CD4-positive, alpha-beta T cell treated with Interleukin-15 for 1 hour (primary cell): ENCODE measurements around the gene ECD.

Experiments used
- DNase-seq: peaks from one replicate; pipeline ENCODE4 v3.0.0-alpha.2; 2020

The ECD gene

DNA sequence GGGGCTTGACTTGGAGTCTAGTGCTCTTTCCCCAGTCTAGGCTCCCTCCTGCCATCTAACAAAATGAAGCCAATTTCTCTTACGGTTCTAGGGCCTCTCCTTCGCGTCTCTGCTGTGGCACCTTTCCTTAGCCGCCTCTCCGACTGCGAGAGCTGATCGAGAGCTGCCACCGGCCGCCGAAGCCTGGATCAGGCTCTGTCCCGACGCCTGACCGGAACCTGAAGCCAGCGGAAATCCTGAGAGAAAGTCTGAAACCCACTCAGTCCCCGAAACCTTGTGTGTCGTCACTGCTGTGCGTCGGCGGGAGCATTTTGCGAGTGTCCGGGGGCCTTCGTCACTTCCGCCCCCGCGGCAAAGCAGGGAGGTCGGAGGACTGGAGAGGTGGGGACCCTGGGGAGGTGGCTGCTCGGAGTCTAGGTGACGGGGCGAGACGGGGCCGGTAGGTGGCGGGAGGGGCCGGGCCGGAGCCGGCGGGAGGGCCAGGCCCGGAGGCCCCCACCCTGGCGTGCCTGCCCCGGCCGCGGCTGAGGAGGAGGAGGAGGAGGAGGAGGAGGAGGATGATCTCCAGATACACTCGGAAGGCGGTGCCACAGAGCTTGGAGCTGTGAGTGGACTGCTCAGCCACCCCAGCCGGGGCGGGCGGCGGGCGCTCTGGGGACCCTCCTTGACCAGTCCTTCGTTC is at the start of gene ECD, which contains the start of gene FAM149B1:
TSS of gene ECD (minus strand) at position 226 of the 682 bp plus-strand sequence. CDS start 4,071 bp downstream, outside the sequence.
TSS of gene FAM149B1 (plus strand) at position 337 of the 682 bp plus-strand sequence. CDS start at position 558, 221 bp downstream.
- peak; percentile 92 for DNase-seq

DNA sequence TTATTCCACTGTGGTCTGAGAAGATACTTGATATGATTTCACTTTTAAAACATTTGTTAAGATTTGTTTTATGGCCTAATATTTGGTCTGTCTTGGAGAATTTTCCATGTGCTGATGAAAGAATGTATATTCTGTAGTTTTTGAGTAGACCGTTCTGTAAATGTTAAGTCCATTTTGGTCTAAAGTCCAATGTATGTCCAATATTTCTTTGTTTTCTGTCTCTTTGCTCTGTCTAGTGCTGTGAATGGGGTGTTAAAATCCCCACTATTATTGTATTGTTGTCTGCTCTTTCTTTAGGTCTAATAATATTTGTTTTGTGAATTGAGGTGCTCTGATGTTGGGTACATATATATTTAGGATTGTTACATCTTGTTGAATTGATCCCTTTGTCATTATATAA is 47.9 kb upstream of the ECD start:
- no peak for DNase-seq

DNA sequence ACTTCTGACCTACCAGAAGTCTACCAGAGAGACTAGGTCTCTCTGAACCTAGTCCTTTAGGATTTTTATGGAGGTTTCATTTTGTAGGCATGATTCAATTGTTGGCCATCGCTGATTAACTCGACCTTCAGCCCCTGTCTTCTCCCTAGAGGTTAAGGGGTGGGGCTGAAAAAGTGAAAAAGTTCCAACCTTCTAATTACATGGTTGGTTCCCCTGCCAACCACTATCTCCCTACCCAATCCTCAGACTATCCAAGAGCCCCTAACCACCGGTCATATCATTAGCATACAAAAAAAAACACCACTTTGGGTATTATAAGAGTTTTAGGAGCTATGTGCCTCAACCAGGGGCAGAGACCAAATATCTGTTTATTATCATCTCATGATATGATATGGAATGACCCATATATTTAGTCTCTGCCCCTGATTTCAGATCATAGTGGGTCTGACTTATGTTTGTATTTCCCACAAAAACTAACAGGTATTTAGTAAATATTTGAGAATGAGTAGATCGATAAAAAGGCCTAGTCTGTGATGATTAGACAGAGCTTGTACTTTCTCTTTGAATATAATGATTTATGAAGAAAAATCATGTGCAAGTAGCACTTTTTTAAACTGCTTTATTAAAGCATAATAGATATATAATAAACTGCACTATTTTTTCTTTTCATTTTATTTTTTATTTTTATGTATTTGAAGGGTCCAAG is 43.5 kb upstream of the ECD start:
- no peak for DNase-seq

DNA sequence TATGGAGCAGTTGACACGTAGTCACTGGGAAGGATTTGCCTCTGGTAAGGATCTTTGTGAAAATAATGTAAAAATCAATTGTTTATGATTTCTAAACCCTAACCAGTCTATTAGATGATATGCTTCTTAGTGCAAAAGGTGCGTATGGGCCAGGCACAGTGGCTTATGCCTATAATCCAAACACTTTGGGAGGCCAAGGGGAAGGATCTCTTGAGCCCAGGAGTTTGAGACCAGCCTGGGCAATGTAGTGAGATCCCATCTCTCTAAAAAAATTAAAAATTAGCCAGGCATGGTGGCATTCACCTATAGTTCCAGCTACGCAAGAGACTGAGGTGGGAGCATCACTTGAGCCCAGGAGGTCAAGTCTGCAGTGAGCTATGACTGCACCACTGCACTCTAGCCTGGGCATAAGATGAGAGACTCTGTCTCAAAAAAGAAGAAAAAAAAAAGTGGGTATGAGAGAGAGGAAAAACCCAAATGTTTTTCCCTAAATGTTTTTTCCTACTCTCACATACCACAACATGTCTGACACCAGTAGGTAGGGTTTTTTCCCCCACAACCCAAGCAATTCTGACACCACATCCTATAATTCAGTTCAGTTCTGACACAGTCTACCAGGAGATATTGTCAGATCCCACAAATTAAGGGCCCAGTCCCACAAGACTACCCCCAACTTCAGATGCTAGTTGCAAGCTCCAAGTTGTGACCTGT is 42.7 kb upstream of the ECD start:
- DNase-seq: no peak

DNA sequence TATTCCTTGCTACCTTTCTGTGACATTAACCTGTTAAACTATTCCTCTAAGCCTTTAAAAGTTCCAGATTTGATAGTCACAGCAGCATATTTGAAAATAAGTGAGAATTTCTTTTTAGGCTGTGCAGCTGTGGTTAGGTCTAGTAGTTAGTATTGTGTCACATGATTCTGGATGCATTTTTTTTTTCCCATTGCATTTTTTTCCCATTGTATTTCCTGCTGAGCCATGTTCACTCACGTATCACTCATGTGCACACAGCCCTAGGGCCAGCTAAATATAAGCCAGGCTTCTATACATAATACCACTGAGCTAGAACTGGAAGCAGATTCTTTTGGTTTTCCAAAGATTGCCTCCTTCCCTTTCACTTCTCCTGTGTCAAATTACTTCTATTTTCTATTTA is 41.9 kb upstream of the ECD start:
- no peak for DNase-seq

DNA sequence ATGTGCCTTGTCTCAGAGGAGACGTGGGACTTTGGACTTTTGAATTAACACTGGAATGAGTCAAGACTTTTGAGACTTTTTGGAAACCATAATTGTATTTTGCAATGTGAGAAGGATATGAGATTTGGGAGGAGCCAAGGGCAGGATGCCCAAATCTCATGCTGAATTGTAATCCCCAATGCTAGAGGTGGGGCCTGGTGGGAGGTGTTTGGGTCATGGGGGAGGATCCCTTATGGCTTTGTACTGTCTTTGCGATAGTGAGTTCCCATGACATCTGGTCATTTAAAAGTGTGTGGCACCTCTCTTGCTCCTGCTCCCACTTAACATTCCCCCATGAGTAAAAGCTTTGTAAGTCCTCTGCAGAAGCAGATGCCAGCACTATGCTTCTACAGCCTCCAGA is 40.1 kb upstream of the ECD start:
- DNase-seq: no peak

DNA sequence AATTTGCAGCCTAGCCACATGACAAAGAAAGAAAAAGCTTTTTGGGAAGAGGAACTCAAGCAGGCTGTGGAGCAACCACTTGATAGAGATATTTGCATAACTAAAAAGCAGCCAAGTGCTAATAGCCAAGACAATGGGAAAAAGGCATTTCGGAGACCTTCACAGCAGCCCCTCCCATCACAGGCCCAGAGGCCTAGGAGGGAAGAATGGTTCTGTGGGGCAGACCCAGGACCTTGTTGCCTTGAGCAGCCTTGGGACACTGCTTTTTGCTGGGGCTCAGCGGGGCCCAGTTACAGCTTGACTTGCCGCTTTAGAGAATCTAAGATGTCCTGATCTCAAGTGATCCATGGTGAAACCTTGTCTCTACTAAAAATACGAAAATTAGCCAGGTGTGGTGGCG is 38.6 kb upstream of the ECD start:
- DNase-seq: no peak

DNA sequence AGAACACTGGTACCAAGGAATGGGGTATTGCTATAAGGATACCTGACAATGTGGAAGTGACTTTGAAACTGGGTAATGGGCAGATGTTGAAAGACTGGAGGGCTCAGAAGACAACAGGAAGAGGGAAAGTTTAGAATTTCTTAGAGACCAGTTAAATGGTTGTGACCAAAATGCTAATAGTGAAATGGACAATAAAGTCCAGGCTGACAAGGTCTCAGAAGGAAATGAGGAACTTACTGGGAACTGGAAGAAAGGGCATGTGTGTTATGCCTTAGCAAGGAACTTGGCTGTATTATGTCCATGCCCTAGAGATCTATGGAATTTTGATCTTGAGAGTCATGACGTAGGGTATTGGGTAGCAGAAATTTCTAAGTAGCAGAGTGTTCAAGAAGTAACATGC is 38.1 kb upstream of the ECD start:
- no peak for DNase-seq

DNA sequence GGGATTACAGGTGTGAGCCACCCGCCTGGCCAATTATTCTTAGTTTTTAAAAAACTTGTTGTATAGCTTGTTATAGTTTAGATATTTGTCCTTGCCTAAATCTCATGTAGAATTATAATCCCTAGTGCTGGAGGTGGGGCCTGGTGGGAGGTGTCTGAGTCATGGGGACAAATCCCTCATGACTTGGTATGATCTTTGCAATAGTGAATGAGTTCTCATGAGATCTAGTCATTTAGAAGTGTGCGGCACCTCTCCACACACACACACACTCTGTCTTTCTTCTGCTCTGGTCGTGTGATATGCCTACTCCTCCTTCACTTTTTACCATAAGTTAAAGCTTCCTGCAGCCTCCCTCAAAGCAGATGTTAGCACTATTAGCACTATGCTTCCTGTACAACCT is 37.3 kb upstream of the ECD start:
- DNase-seq: no peak

DNA sequence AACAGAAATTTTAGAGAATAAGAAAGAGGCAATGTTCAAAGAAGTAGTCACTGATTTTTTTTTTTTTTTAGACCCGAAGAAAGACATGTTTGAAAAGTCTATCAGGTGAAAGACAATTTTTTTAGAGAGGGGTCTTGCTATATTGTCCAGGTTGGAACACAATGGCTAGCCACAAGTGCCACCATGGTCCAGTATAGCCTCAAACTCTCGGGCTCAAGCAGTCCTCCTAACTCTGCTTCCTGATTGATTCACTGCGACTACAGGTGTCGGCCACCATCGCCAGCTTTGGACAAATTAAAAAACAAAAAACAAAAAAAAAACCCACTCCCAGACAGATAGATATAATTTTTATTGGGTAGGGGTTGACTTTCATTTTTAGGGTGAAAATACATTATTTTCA is 22.4 kb upstream of the ECD start:
- no peak for DNase-seq

DNA sequence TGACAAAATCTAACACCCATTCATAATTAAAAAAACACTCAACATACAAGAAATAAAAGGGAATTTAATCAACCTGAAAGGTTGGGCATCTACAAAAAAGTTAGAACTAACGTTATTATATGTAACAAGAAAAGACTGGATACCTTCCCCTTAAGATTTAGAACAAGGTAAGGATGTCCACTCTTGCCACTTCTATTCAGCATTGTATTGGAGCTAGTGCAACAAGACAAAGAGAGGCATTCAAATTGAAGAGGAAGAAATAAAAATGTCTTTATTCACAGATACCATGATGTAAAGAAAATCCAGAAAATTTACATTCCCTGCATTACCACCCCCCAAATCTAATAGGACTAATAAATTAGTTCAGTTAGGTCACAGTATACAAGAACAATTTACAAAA is 18.5 kb upstream of the ECD start:
- no peak for DNase-seq

DNA sequence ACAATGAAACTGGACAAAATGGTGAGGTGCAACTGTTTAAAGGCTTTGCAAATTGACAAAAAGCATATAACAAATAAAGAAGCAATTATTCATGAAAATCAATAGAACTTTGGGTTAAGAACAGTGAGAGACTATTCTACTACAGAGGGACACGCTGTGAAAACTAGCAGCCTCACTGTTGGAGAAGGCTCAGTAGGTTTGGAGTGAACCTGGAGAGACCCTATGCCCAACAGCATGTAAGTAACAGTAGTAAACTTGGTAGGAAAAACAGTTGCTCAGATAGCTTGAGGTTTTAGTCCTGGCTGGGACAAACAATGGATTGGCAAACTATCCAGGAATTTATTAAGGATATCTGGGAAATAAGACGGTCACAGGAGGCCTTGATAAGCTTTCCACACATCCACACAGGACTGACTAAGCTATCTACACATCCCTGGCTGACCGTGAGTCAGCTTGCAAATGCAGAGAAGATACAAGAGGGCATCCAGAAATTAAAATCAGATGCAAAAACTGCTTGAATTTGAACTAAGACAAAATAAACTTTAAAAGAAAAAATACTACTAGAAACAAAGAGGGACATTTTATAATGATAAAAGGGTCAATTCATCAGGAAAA is 16.0 kb upstream of the ECD start:
- DNase-seq: no peak

DNA sequence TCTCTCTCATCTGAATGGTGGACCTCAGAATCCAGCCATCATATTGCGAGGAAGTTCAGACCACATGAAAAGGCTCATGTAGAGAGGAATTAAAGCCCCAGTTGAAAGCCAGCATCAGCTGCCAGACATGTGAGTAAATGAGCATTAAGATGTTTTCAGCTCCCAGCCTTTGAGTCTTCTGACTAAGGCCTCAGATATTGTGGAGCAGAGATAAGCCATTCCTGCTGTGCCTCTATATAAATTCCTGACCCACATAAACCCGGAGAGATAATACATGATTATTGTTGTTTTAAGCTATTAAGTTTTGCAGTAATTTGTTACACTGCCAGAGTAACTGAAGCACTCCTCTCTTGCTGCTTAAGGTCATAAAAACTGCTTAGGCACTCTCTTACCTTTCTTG is 14.8 kb upstream of the ECD start:
- DNase-seq: no peak

DNA sequence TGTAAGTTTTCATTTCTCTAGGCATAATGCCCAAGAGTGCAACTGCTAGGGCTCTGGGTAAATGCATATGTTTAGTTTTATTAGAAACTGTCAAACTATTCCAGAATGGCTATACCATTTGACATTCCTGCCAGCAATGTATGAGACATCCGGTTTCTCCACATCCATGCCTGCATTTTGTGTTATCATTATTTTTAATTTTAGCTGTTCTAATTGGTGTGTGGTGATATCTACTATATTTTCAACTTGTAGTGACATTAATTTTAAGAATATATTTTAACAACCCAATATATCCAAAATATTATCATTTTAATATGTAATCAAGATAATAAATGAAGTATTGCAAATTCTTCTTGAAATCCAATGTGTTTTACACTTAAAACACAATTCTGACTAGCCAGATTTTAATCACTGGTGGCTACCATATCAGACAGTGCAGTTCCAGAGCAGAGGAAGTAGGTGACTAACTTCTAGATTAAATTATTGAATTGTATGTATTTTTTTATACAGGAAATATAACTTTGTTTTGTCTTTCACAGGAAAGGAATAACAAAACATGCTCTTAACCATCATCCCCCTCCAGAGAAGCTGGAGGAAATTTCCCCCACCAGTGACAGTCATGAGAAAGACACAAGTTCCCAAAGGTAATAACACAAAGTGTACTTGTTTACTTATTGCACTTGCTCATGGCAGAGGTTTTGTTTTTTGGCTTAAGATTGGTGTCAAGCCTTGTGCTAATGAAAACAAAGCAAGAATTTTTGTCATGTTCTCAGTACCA is 6.5 kb upstream of the ECD start:
- no peak for DNase-seq

DNA sequence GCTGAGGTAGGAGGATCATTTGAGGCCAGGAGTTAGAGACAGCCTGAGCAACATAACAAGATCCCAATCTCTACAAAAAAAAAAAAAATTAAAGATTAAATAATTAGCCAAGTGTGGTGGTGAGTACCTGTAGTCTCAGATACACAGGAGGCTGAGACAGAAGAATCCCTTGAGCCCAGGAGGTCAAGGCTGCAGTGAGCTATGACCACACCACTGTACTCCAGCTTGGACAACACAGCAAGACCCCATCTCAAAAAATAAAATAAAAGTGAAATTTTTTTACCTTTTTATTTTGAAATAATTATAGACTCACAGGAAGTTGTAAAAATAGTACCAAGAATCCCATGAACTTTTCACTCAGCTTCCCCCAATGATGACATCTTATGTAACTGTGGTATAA is 5.1 kb upstream of the ECD start:
- DNase-seq: no peak

DNA sequence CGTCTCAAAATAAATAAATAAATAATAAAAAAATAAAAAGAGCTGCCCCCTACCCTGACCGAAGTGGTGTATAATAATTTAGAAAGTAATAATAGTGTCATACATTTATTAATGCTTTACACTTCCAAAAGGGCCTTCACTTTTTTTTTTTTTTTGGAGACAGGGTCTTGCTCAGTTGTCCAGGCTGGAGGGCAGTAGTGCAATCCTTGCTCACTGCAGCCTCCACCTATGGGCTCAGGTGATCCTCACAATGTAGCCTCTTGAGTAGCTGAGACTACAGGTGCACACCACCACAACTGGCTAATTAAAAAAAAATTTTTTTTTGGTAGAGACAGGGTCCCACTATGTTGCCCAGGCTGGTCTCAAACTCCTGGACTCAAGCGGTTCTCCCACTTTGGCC is 1.5 kb upstream of the ECD start:
- no peak for DNase-seq

DNA sequence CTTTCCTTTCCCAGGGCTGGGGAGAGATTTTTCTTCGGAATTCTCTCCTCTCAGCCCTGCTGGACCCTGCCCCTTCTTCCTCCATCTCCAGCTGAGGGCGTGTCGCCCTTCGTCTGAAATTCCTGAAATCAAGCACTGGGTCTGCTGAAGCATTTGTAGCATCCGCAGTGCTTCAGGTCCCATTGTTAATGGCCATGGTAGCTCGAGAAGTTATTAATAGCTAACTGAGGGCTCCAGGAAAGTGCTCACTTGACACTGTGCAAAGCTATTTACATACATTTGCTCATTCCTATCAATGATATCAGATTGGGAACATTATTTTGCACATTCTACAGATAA is 626 bp upstream of the ECD start:
- DNase-seq: no peak

DNA sequence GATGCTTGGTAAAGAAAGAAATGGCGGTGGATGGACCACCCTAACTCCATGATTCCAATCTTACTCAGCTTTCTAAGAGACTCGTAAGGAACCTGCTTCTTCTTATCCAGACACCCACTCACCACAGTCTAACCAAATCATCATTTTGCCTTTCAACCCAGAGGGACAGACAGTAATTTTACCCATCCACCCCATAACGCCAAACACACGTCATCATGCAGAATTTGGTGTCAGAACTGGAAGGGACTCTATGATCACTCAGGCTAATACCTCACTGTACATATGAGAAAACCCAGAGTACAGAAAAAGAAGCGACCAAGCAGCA is 388 bp downstream of the ECD start:
- no peak for DNase-seq

DNA sequence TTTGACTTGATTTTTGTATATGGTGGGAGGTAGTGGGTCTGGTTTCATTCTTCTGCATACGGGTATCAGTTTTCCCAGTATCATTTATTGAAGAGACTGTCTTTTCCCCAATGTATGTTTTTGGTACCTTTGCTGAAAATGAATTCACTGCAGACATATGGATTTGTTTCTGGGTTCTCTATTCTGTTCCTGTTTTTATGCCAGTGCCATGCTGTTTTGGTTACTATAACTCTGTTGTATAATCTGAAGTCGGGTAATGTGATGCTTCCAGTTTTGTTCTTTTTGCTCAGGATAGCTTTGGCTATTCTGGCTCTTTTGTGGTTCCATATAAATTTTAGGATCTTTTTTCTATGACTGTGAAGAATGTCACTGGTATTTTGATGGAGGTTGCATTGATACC is 836 bp downstream of the ECD start:
- no peak for DNase-seq

DNA sequence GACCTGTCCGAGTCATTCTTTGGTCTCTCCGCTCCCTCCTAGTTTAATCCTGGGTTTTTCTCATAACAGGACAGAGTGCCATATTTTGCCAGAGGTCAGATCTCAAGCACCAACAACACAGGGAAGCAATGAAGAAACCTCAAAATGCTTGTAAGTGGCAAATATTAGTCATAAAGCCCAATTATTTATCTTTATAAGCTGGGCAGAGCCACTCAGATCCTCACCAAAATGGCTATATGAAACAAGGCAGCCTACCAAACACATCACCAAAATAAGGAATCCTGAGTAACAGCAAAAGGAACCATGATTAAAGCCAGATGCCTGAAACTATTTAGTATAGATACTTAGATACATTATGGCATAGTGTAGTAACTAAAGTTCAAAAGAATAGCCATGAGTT is 4.7 kb downstream of the ECD start:
- no peak for DNase-seq

DNA sequence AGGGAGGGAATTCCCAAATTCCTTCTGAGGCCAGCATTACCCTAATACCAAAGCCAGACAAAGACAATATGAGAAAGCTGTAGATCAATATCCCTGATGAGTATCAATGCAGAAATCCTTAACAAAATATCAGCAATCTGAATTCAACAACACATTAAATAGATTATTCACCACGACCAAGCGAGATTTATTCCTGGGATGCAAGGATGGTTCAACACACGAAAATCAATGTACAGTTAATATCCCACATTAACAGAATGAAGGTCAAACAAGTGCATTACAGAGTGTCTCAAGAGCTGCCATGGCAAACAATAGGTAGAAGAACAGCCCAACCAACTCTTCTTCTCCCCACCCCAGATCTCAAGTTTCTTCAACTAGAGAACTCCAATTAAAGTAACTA is 6.1 kb downstream of the ECD start:
- no peak for DNase-seq

DNA sequence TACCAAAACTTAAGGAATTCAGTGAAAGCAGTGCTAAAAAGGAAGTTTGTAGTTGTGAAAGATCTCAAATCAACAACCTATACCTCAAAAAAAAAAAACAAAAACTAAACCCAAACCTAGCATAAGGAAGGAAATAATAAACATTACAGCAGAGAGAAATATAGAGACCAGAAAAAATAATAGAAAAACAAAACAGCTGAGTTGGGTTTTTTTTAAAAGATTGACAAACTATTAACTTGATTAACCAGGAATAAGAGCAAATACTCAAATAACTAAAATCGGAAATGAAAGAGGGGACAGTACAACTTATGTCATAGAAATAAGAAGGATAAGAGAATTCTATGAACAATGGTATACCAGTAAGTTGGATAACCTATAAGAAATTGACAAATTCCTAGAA is 6.7 kb downstream of the ECD start:
- DNase-seq: no peak

DNA sequence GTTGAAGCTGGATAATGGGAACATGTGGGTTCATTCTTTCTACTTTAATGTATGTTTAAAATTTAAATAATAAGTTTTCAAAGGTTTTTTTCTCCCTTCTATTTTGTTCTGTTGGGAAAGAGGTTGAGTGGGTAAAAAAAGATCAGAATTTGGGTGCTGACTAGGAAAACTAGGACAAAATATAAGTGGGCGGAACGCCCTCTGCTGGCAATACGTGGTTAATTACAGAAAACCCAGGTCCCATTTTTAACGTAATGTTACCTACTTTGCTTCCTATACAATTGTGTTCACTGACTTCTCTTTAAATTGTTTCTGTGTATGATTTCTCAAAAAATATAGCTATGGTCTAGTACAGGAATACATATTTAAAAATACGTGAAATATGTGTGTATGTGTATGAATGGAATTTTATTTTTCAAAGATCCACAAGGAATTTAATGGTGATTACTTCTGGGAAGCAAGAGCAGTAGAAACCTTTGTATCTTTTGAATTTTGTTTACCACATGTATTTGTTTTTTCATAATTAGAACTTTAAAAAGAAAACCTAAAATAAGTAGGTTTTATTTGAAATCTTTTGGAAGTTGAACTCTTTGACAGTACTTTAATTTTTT is 8.7 kb downstream of the ECD start:
- peak; percentile 46 for DNase-seq
